Measurements from ENCODE around the gene PCSK1N.

DNA sequence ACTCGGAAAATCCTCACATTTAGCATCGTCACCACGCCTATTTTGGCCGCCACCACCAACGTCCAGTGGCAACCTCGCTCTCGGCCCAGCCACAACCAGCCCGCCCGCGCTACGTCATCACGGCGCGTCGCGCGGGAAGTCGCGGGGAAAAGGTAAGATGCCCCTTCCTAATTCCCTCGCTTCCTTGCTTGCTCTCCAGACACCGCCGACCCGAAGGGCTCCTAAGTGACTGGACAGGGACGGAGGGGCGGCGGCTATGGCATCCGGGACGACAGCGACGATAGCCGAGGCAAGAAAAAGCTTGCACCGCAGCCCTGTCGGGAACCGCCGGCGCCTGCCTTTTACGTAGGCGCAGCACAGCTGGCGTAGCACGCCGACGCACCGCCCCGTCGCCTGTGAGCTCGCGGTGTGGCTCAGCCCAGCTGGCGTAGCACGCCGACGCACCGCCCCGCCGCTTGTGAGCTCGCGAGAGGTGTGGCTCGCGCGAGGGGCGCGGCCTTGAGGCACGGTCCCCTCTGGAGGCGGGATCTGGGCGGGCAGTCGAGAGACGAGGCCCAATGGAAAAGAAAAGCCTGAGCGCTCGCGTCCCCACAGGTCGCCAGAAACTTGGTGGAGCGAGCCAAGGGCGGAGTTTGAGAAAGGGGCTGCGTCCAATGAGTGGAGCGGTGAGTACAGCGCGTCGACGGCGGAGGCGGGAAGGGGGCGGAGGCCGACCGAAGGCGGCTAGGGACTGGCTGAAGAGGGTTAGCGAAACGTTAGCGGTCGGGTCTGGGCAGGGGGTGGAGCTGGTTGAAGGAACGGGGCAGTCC, 33.9 kb downstream of the PCSK1N start, which contains the start of gene HDAC6:
- TF ChIP-seq, protein P1, sequence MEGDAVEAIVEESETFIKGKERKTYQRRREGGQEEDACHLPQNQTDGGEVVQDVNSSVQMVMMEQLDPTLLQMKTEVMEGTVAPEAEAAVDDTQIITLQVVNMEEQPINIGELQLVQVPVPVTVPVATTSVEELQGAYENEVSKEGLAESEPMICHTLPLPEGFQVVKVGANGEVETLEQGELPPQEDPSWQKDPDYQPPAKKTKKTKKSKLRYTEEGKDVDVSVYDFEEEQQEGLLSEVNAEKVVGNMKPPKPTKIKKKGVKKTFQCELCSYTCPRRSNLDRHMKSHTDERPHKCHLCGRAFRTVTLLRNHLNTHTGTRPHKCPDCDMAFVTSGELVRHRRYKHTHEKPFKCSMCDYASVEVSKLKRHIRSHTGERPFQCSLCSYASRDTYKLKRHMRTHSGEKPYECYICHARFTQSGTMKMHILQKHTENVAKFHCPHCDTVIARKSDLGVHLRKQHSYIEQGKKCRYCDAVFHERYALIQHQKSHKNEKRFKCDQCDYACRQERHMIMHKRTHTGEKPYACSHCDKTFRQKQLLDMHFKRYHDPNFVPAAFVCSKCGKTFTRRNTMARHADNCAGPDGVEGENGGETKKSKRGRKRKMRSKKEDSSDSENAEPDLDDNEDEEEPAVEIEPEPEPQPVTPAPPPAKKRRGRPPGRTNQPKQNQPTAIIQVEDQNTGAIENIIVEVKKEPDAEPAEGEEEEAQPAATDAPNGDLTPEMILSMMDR (IDR thresholded peaks at IDR 0.05; ENCODE audit: extremely low read depth in 1 of 2, insufficient read depth in 1 of 2, low read depth in 1 of 2, low read length in 2 of 2): no peak
- TF ChIP-seq POLR2AphosphoS5 (IDR thresholded peaks at IDR 0.05; ENCODE audit: insufficient read depth, low read depth, low read length): no peak
- no peak for TF ChIP-seq POLR2A (IDR thresholded peaks at IDR 0.05; ENCODE audit: low read depth, low read length)
- TF ChIP-seq, protein P2, sequence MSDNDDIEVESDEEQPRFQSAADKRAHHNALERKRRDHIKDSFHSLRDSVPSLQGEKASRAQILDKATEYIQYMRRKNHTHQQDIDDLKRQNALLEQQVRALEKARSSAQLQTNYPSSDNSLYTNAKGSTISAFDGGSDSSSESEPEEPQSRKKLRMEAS (IDR thresholded peaks at IDR 0.05; ENCODE audit: insufficient read depth, insufficient read length): no peak
- no peak for TF ChIP-seq GATA2 (IDR thresholded peaks at IDR 0.05; ENCODE audit: insufficient read depth, insufficient read length, low read depth, low read length)
- TF ChIP-seq EZH2 (IDR thresholded peaks at IDR 0.05; ENCODE audit: borderline replicate concordance, low read depth, low read length, severe bottlenecking): no peak
- no peak for TF ChIP-seq MYC (IDR thresholded peaks at IDR 0.05; ENCODE audit: low read depth, low read length)

All from endothelial cell of umbilical vein (primary cell).